Esophagus muscularis mucosa (tissue), 4 donors: ENCODE data around the gene CCDC183. TPM values are rescaled to one million over a fixed set of nuclear protein-coding genes. Genes with fewer than 3 reads are reported as not detected.

Source experiments
- DNase-seq: peaks from one replicate; pipeline ENCODE4 v3.0.0-alpha.2; 2017; ENCODE audit errors: extremely low spot score
- H3K27ac ChIP-seq, 4 donors: fragments of 200-600 bp; sonication (generic); replicated peaks in 1 of 4; 1 replicate in 3 of 4; 2 replicates in 1 of 4; pipeline ENCODE4 v1.5.1; 2016 to 2019; ENCODE audit warnings: mild to moderate bottlenecking in 1 of 4
- H3K27me3 ChIP-seq, 4 donors: fragments of 200-600 bp; sonication (generic); one replicate each; pipeline versions ENCODE4 v1.5.1 to v1.6.0; 2016 to 2019
- H3K36me3 ChIP-seq, 4 donors: fragments of 200-600 bp; sonication (generic); one replicate each; pipeline ENCODE4 v1.5.1; 2016 to 2019
- H3K4me1 ChIP-seq, 4 donors: fragments of 200-600 bp; sonication (generic); one replicate each; pipeline ENCODE4 v1.5.1; 2016 to 2019
- H3K4me3 ChIP-seq, 4 donors: fragments of 200-600 bp; sonication (generic); 1 replicate in 2 of 4; 2 replicates in 2 of 4; pipeline ENCODE4 v1.5.1; 2016 to 2019; ENCODE audit warnings: mild to moderate bottlenecking in 4 of 4, moderate library complexity in 1 of 4
- H3K9me3 ChIP-seq, 4 donors: fragments of 200-600 bp; sonication (generic); 1 replicate in 3 of 4; 2 replicates in 1 of 4; pipeline ENCODE4 v1.5.1; 2016 to 2019
- CTCF ChIP-seq, 3 experiments: fragments of 200-600 bp in 2 of 3; fragments of 450-650 bp in 1 of 3; sonication (generic) in 2 of 3; IDR thresholded peaks; one replicate each; pipeline ENCODE4 v1.5.1; 2017 to 2019; ENCODE audit warnings: antibody characterized with exemption in 3 of 3, mild to moderate bottlenecking in 2 of 3, moderate library complexity in 1 of 3
- EP300 ChIP-seq: sonication (generic); formaldehyde crosslinking; IDR thresholded peaks from one replicate; pipeline ENCODE4 v1.6.1; 2017; ENCODE audit warnings: antibody characterized with exemption
- POLR2A ChIP-seq: fragments of 450-650 bp; IDR thresholded peaks from one replicate; pipeline ENCODE4 v1.6.1; 2017; ENCODE audit warnings: antibody characterized with exemption, moderate library complexity, mild to moderate bottlenecking, low read depth
- POLR2AphosphoS5 ChIP-seq, 2 donors: sonication (generic); formaldehyde crosslinking; IDR thresholded peaks; one replicate each; pipeline ENCODE4 v1.6.1; 2017; ENCODE audit warnings: antibody characterized with exemption in 2 of 2
- WGBS: methylation state at CpG from one replicate; pipeline ENCODE4 v1.1.5; 2018; 5-methylcytosine and 5-hydroxymethylcytosine counted together
- intact Hi-C: fragments of 100-400 bp; cut with DNase I; formaldehyde crosslinking; loops from one replicate; pipeline ENCODE4 v1.15.1; 2023
- total RNA-seq, 4 donors: library from RNA; depleted of rRNA; stranded (reverse); fragments of >200 nt; gene quantifications; one replicate each; pipeline versions ENCODE4 v1.1.0 to v1.2.1, GENCODE V29; 2016

The CCDC183 gene
- total RNA-seq, 4 donors from 2014 or later = 0.33 to 2.5 (median 1.4) TPM

GRCh38 chr9:136790640-136791515, 5.3 kb upstream of the CCDC183 start, which contains the start of gene TMEM141:
Gene TMEM141, plus strand, starts transcription at chr9:136791344. Its CDS starts 27 bp downstream, at chr9:136791371.
- peaks cover 22 to 36% (median 33%) of the 10 kb centered on the region in 4 donors for H3K4me1 ChIP-seq
- peak within 1 kb of the TSS; percentile 93 to 95 (median 94) for H3K27ac ChIP-seq
- H3K36me3 ChIP-seq = peaks cover 0 to 22% (median 15%) of the 10 kb centered on the region in 4 donors
- no peaks in the 10 kb centered on the region for H3K9me3 ChIP-seq
- TF ChIP-seq POLR2A = peak; percentile 37
- TF ChIP-seq EP300 = no peak
- peak; percentile 86 to 88 for TF ChIP-seq POLR2AphosphoS5 (IDR thresholded peaks at IDR 0.05)
- TF ChIP-seq CTCF (IDR thresholded peaks at IDR 0.05) = no peak
- H3K4me3 ChIP-seq = peak within 1 kb of the TSS; percentile 77 to 80 (median 80)
- WGBS = under 1% methylated on average over 28 of the region's 70 CpGs
- peak; percentile 100 for DNase-seq
- intact Hi-C loops = no loop called here
- H3K27me3 ChIP-seq = peaks cover 0 to under 1% (median under 1%) of the 10 kb centered on the region in 4 donors

DNA sequence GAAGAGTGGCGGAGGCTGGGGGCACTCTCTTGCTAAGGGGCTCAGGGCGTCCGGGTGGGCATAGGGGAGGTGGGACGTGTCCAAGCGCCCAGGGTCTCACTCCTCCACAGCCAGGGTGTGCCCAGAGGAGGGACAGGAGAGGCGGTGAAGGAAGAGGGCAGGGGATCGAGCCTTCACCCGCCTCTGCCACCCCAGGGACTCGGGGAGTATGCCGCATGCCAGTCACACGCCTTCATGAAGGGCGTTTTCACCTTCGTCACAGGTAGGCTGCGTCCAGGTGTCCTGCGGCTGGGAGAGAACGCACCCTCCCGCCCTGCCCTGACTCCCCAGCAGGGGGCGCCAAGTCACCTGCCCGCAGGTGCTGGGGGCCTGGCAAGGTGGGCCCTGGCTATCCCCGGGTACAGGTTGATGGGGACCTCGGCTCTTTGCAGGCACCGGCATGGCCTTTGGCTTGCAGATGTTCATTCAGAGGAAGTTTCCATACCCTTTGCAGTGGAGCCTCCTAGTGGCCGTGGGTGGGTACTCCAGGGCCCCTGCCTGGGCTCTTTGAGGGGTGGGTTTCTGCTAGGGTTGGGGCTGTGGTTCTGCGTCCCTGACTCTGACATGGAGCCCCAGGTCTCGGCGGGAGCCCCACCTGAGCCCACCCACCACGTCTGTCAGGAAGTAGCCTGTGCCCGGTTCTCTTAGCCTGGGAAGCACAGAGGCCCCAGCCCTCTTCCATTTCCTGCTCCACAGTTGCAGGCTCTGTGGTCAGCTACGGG, 4.4 kb upstream of the CCDC183 start:
- Histone ChIP-seq H3K9me3 (no peaks in the 10 kb centered on the region), H3K36me3 (peaks cover 0 to 22% (median 15%) of the 10 kb centered on the region in 4 donors), H3K27ac (peak overlapping the region; percentile 93 to 95 (median 94)), H3K4me3 (peak overlapping the region; percentile 77 to 80 (median 80)), H3K4me1 (peaks cover 22 to 38% (median 33%) of the 10 kb centered on the region in 4 donors), H3K27me3 (peaks cover 0 to 8% (median 7%) of the 10 kb centered on the region in 4 donors)
- no peak for DNase-seq
- intact Hi-C loops = no loop called here
- 7% methylated on average over 17 of the region's 29 CpGs for WGBS
- TF ChIP-seq CTCF (IDR thresholded peaks at IDR 0.05) (peak; percentile 61 to 85 (median 62)), POLR2A (no peak), EP300 (no peak)

DNA sequence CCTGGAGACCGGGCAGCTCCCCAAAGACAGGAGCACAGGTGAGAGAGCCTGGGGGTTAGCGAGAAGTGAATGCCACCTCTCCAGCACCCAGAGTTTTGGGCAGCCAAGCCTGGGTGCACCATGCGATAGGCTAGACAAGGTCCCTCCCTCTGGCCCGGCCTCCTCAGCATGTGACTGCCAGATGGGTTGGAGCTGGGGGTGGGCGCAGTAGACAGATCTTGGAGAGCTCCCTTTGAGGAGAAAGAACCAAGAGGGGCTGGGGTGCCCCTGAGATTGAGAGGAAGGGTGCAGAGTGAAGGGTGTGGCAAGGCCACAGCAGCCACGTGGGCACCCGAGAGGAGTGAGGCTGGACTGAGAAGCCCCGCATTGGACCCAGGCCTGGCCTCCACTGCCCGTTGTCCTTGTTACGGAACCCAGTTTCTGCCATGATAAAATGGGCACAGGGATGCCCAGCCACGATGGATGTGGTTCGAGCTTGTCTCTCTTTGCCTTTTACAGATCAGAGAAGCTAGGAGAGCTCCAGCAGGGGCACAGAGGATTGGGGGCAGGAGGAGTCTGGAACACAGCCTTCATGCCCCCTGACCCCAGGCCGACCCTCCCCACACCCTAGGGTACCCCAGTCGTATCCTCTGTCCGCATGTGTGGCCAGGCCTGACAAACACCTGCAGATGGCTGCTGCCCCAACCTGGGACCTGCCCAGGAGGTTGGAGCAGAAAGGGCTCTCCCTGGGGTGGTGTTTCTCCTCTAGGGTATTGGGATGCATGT, 3.6 kb upstream of the CCDC183 start:
- Histone ChIP-seq H3K4me3 (peak overlapping the region in 2 of 4 donors; percentile 77 to 80), H3K4me1 (peaks cover 22 to 38% (median 31%) of the 10 kb centered on the region in 4 donors), H3K9me3 (no peaks in the 10 kb centered on the region), H3K27ac (peak overlapping the region in 1 of 4 donors; percentile 93), H3K27me3 (peaks cover 0 to 16% (median 8%) of the 10 kb centered on the region in 4 donors), H3K36me3 (peaks cover 0 to 22% (median 15%) of the 10 kb centered on the region in 4 donors)
- DNase-seq = no peak
- intact Hi-C loops = no loop called here
- 70% methylated on average over 12 of the region's 15 CpGs for WGBS
- TF ChIP-seq POLR2A = no peak
- no peak for TF ChIP-seq POLR2AphosphoS5 (IDR thresholded peaks at IDR 0.05)
- no peak for TF ChIP-seq EP300
- TF ChIP-seq CTCF (IDR thresholded peaks at IDR 0.05) = no peak
